Caco-2 (cell line): ENCODE results near the gene EIF2B2. TPM values are rescaled to one million over a fixed set of nuclear protein-coding genes. Genes with fewer than 3 reads are reported as not detected.

Source experiments
- BruUV-seq: library from RNA; stranded (reverse); fragments of 400-500 nt; replicated peaks from 2 replicates; lab custom pipeline; 2021; lab: Mats Ljungman, UMichigan
- CTCF ChIA-PET: fragments of 300-600 bp; sonication (Branson Sonifier 250); formaldehyde crosslinking; loops from one replicate; lab custom pipeline; 2022; ENCODE audit warnings: antibody characterized with exemption; lab: Charles Lee
- POLR2A ChIA-PET: fragments of 300-600 bp; sonication (Branson Sonifier 250); formaldehyde crosslinking; loops from one replicate; lab custom pipeline; 2022; ENCODE audit warnings: antibody characterized with exemption; lab: Charles Lee
- DNase-seq, 2 experiments: peaks; one replicate each; pipeline versions ENCODE4 v3.0.0 to v3.0.0-alpha.2; 2020 to 2022
- H3K27me3 ChIP-seq: replicated peaks from 2 replicates; pipeline ENCODE4 v1.6.0; 2011; ENCODE audit warnings: low read length; ENCODE audit not compliant: control insufficient read depth, insufficient read depth
- H3K36me3 ChIP-seq: 2 replicates; pipeline ENCODE4 v1.5.1; 2011; ENCODE audit warnings: low read length; ENCODE audit not compliant: control insufficient read depth, insufficient read depth
- H3K4me1 ChIP-seq: fragments of 250-450 bp; sonication (Bioruptor Pico); 2 replicates; pipeline ENCODE4 v1.5.1; 2020; ENCODE audit warnings: mild to moderate bottlenecking
- H3K4me3 ChIP-seq: 2 replicates; pipeline ENCODE4 v1.5.1; 2011; ENCODE audit warnings: low read depth, mild to moderate bottlenecking, control low read depth, low read length
- H3K9me3 ChIP-seq: fragments of 250-450 bp; sonication (Bioruptor Pico); 2 replicates; pipeline ENCODE4 v1.5.1; 2020; ENCODE audit warnings: mild to moderate bottlenecking, moderate library complexity
- H3K27ac Mint-ChIP-seq: one replicate; pipeline ENCODE4 v1.8.0; 2022; ENCODE audit warnings: mixed read lengths; ENCODE audit not compliant: unreplicated experiment
- H3K27me3 Mint-ChIP-seq: one replicate; pipeline ENCODE4 v1.8.0; 2022; ENCODE audit warnings: mixed read lengths; ENCODE audit not compliant: insufficient read depth, unreplicated experiment
- H3K36me3 Mint-ChIP-seq: one replicate; pipeline ENCODE4 v1.8.0; 2022; ENCODE audit warnings: mild to moderate bottlenecking, mixed read lengths; ENCODE audit not compliant: insufficient read depth, unreplicated experiment
- H3K4me1 Mint-ChIP-seq: one replicate; pipeline ENCODE4 v1.8.0; 2022; ENCODE audit warnings: low read depth, mixed read lengths; ENCODE audit not compliant: unreplicated experiment
- H3K4me3 Mint-ChIP-seq: one replicate; pipeline ENCODE4 v1.8.0; 2022; ENCODE audit warnings: mild to moderate bottlenecking, moderate library complexity, mixed read lengths; ENCODE audit not compliant: unreplicated experiment
- H3K9me3 Mint-ChIP-seq: one replicate; pipeline ENCODE4 v1.8.0; 2022; ENCODE audit warnings: mixed read lengths; ENCODE audit not compliant: unreplicated experiment
- CTCF ChIP-seq, 2 experiments: fragments of 200-600 bp in 1 of 2; IDR thresholded peaks; 1 replicate in 1 of 2; 2 replicates in 1 of 2; pipeline versions ENCODE4 v1.5.1 to v1.8.0; 2011 to 2022; ENCODE audit warnings: antibody characterized with exemption in 1 of 2, control low read depth in 1 of 2, inconsistent platforms in 1 of 2, low read depth in 1 of 2, low read length in 1 of 2, mild to moderate bottlenecking in 1 of 2, moderate library complexity in 1 of 2; ENCODE audit not compliant: insufficient read depth in 1 of 2, severe bottlenecking in 1 of 2, unreplicated experiment in 1 of 2
- intact Hi-C: fragments of 100-400 bp; cut with micrococcal nuclease; formaldehyde crosslinking; loops from one replicate; pipeline ENCODE4 v1.10.0; 2022; ENCODE audit not compliant: unreplicated experiment
- total RNA-seq: library from RNA; stranded (reverse); gene quantifications from 2 replicates; pipeline ENCODE4 v1.2.3, GENCODE V29; 2022

Gene EIF2B2
- total RNA-seq, 1 experiment from 2014 or later: 54.4 TPM

- no peaks in the 10 kb centered on the region for H3K27me3 Mint-ChIP-seq
- no TSS peak for BruUV-seq
- CTCF ChIA-PET: no interaction called here
- H3K4me3 Mint-ChIP-seq: no peak overlapping the region
- no peak for DNase-seq
- H3K4me1 ChIP-seq: peaks cover 6% of the 10 kb centered on the region; the same call in 1 of the 2 replicates
- H3K4me3 ChIP-seq: no peak overlapping the region
- POLR2A ChIA-PET: no interaction called here
- TF ChIP-seq CTCF (IDR thresholded peaks at IDR 0.05; ENCODE audit: insufficient read depth in 1 of 2, low read depth in 1 of 2, low read length in 1 of 2, severe bottlenecking in 1 of 2, unreplicated experiment in 1 of 2): no peak
- H3K9me3 ChIP-seq: no peaks in the 10 kb centered on the region
- H3K9me3 Mint-ChIP-seq: no peaks in the 10 kb centered on the region
- peaks cover 55% of the 10 kb centered on the region for H3K36me3 Mint-ChIP-seq
- no peak overlapping the region for H3K27ac Mint-ChIP-seq
- intact Hi-C loops: no loop called here
- peaks cover 7% of the 10 kb centered on the region for H3K4me1 Mint-ChIP-seq
- peaks cover 3% of the 10 kb centered on the region for H3K36me3 ChIP-seq
- no peaks in the 10 kb centered on the region for H3K27me3 ChIP-seq
Observed at GRCh38 chr14:75005357-75005756, 2.6 kb downstream of the EIF2B2 start.

- POLR2A ChIA-PET: no interaction called here
- CTCF ChIA-PET: no interaction called here
- BruUV-seq: no TSS peak
Observed at GRCh38 chr14:75009176-75009575, 6.5 kb downstream of the EIF2B2 start.

GRCh38 chr14:75010472-75011093 lies 7.9 kb downstream of the EIF2B2 start:
- Histone ChIP-seq H3K27me3 (no peaks in the 10 kb centered on the region), H3K4me3 (no peak overlapping the region), H3K36me3 (peaks cover 6% of the 10 kb centered on the region), H3K9me3 (no peaks in the 10 kb centered on the region), H3K4me1 (no peaks in the 10 kb centered on the region)
- no peaks in the 10 kb centered on the region for H3K4me1 Mint-ChIP-seq
- POLR2A ChIA-PET: no interaction called here
- DNase-seq: no peak
- intact Hi-C loops: no loop called here
- H3K27ac Mint-ChIP-seq: no peak overlapping the region
- no peaks in the 10 kb centered on the region for H3K27me3 Mint-ChIP-seq
- CTCF ChIA-PET: no interaction called here
- H3K9me3 Mint-ChIP-seq: no peaks in the 10 kb centered on the region
- no peak overlapping the region for H3K4me3 Mint-ChIP-seq
- no peak for TF ChIP-seq CTCF (IDR thresholded peaks at IDR 0.05; ENCODE audit: insufficient read depth in 1 of 2, low read depth in 1 of 2, low read length in 1 of 2, severe bottlenecking in 1 of 2, unreplicated experiment in 1 of 2)
- BruUV-seq: no TSS peak
- H3K36me3 Mint-ChIP-seq: peaks cover 52% of the 10 kb centered on the region

More at GRCh38 chr14:75009176-75009575, 6.5 kb downstream of the EIF2B2 start:
- no peak overlapping the region for H3K27ac Mint-ChIP-seq
- no peak overlapping the region for H3K4me3 Mint-ChIP-seq
- Histone ChIP-seq H3K9me3 (no peaks in the 10 kb centered on the region), H3K4me3 (no peak overlapping the region), H3K36me3 (peaks cover 5% of the 10 kb centered on the region), H3K27me3 (no peaks in the 10 kb centered on the region), H3K4me1 (no peaks in the 10 kb centered on the region; the same call in 1 of the 2 replicates)
- peaks cover 59% of the 10 kb centered on the region for H3K36me3 Mint-ChIP-seq
- no peaks in the 10 kb centered on the region for H3K9me3 Mint-ChIP-seq
- H3K4me1 Mint-ChIP-seq: no peaks in the 10 kb centered on the region
- intact Hi-C loops: no loop called here
- H3K27me3 Mint-ChIP-seq: no peaks in the 10 kb centered on the region
- no peak for DNase-seq
- no peak for TF ChIP-seq CTCF (IDR thresholded peaks at IDR 0.05; ENCODE audit: insufficient read depth in 1 of 2, low read depth in 1 of 2, low read length in 1 of 2, severe bottlenecking in 1 of 2, unreplicated experiment in 1 of 2)
